SIG-M5 (cell line): Measurements from ENCODE around the gene CTXND1.
A peak's percentile ranks its signal among the peaks of the same experiment; 100 is the strongest.

Experiments used
- DNase-seq: peaks from one replicate; lab custom pipeline; 2025; lab: John Stamatoyannopoulos, UW

Gene CTXND1

GRCh38 chr15:80180986-80181385 lies 71.0 kb downstream of the CTXND1 start:
- no peak for DNase-seq

- no peak for DNase-seq
Observed at GRCh38 chr15:80180468-80180867, 71.5 kb downstream of the CTXND1 start.

GRCh38 chr15:80179935-80180334 lies 72.1 kb downstream of the CTXND1 start:
- no peak for DNase-seq

DNA sequence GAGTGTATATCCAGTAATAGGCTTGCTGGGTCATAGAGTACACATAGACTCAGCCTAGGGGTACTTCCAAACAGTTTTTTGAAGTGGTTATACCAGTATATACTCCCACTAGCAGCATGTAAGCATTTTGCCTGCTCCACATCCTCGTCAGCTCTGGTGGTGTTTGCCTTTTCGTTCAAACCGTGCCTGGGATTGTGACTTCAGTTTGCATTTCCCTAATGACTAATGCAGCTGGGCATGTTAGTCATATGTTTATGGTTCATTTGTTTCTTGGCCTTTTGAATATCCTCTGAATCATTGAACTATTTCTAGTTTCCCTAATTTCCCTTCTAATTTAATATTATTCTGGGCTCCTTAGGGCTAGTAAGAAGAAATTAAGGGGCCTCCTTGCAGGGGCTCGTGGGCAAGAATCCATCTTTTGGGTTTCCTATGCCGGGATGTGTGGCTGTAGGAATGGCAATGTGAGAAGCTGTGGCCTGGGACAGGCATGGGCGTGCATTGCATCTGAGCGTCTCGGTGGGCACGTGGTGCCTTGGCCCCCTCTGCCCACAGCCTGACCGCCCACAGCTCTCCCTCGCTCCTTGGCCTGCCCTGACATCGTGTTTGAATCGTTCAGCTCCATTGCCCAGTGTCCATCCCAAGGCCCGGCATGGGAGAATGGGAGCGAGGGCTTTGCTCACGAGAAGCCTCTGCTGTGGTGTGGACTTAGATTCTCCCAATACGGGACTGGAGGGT lies 72.8 kb downstream of the CTXND1 start:
- DNase-seq = no peak

GRCh38 chr15:80177156-80177555 lies 74.9 kb downstream of the CTXND1 start:
- no peak for DNase-seq

GRCh38 chr15:80176443-80176842 lies 75.6 kb downstream of the CTXND1 start:
- DNase-seq = no peak

- no peak for DNase-seq
Observed at GRCh38 chr15:80175436-80175835, 76.6 kb downstream of the CTXND1 start.

GRCh38 chr15:80174017-80174746 lies 77.8 kb downstream of the CTXND1 start:
- no peak for DNase-seq

GRCh38 chr15:80173022-80173759 lies 78.8 kb downstream of the CTXND1 start:
- DNase-seq = no peak

DNA sequence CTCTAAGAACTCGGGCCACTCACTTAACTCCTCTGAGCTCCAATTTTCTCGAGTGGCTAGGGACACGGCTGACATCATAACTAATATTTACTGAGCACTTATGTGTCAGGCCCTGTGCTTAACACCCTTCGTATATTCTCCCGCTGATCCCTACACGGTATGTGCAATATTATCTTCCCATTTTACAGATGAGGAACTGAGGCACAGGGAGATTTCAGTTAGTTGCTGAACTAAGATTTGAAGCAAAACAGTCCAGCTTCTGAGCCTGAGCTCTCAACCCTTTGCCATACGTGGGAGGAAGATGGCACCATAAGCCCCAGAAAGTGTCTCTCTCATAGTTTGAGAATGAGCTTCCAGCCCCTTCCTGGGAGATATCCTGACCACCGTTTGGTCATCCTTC lies 79.6 kb downstream of the CTXND1 start:
- no peak for DNase-seq

DNA sequence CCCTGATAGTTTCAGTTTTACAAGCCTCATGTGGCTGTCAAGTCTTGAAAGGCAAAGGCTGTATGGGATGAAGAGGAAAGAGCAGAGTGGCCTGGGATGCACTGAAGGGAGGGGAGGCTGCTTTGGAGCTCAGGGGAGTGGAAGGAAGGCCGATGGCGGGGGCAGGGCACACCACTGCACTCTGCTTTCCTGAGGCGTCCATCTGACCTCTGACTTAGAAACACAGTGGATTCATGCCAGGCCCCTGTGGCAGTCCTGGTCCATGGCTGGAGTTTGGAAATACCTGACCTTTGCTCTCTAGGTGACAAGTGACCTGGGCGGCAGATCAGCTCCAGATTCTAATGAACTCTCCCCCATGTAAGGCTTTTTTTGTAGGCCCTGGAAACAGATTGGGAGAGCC lies 80.2 kb downstream of the CTXND1 start:
- DNase-seq = no peak

DNA sequence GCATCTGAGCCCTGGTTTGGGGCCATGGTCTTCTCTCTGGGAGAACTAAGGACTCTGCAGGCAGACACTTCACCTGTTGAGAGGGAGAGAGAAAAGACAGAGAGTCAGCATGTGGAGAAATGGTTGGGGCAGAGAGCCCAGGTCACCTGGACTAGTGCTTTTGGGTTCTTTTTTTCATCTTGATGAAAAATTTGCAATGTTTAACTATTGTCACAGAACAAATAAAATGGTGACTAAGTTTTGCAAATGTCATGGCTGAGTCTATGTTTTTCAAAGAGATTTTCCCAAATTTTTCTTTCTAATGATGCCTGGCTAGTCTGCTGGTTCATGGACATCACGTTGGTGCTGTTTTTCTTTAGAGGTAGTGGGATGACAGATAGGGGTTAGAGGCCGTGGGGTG lies 81.4 kb downstream of the CTXND1 start:
- no peak for DNase-seq

GRCh38 chr15:80169768-80170357 lies 82.2 kb downstream of the CTXND1 start:
- no peak for DNase-seq

DNA sequence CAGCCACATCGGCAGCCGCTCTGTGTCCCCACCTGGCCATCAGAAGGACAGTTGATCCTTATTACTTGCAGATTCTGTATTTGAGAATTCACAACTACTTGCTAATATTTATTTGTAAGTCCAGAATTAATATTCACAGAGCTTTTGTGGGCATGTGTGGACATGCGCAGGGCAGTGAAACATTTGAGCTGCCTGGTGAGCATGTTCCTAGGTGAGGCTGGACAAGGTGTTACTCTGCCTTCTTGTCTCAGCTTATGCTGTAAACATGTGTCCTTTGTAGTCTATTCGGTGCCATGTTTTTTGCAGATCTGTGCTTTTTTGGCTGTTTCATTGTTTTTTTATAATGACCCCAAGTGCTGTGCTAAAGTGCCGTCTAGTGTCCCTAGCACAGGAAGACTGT lies 83.6 kb downstream of the CTXND1 start:
- DNase-seq = no peak

DNA sequence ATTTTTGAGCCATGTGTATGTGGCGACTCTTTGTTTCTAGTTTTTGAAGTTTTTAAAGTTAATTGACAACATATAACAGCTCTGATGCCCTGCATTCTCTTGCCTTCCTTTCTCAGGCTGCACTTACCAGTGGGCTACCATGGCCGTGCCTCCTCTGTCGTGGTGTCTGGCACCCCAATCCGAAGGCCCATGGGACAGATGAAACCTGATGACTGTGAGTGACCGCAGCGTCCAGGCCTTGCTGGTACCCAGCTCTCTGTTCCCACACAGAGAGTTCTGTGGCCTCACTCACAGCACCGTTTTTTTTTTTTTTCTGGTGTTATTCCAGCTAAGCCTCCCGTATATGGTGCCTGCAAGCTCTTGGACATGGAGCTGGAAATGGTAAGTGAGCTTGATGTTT lies 84.1 kb downstream of the CTXND1 start:
- DNase-seq = no peak

DNA sequence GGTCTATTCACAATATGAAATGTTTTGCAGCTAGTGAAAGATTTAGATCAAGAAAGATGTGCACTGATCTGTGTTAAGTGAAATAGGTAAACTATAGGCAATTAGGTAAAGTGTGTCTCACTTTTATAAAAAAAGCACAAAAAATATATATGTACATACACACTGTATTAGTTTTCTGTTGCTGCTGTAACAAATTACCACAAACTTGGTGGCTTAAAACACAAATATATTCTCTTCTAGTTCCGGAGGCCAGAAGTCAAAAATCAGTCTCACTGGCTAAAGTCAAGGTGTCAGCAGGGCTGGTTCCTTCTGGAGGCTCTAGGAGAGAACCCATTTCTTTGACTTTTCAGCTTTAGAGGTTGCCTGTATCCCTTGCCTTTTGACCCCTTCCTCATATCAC lies 88.1 kb downstream of the CTXND1 start:
- no peak for DNase-seq

DNA sequence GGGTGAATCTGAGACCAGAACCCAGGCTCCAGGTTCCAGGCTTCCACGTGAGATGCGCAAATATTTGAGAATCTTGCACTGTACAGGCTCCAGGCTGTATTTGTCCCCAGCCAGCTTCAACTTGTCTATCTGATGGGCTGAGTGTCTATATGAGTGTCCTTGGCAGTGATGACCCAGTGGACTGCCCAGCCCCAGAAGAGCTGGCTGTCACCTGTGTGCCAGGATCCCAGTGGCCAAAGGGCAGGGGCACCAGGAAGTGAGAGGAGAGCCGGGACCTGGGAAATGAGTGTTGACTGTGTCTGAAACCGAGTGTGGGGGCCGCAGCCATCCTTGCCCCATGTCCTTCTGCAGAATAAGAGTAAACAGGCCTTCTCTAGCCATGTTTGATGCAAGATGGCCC lies 88.8 kb downstream of the CTXND1 start:
- no peak for DNase-seq

DNA sequence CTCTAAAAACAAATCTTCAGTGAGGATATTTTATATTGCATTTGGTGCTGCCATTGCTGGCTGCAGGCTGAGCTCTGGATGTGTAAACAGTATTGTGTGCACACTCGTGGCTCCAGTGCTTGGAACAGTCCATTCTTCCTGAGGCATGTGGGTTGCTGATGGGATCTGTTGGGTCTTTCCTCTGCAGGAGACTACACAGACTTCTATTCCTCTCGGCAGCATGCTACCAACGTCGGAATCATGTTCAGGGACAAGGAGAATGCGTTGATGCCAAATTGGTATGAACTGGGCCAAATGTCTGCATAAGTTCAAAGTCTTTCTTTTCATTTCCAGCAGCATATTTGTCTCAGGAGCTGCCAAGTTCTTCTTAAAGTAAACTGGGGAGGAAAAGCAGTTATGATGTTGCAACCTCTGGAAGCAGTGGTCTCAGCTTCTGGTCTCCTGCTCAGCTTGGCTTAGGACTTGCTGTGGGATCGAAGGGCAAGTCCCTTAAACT lies 89.9 kb downstream of the CTXND1 start:
- DNase-seq = no peak

DNA sequence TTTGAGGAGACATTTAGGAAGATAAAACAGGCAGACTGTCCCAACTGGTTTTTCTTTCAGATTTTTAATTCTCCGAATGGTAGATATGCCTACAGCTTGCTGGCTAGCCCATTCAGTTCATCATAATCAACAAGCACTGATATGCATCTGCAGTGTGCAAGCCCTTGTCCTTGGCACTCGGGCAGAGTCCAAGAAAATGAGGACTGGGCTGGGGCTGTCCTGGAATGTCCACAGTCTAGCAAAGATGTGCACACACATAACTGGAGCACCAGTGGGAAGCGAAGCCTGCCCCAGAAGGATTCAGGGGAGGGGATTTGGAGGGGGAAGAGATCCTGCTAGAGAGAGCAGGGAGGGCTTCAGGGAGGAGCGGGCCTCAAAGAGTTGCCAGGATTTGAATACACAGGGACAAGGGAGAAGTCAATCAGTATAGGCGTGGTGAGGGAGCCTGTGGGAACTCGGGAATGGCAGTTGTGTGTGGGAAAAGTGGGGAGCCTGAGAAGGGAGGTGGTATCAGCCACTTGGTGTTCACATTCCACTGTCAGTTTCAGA lies 90.5 kb downstream of the CTXND1 start:
- no peak for DNase-seq

DNA sequence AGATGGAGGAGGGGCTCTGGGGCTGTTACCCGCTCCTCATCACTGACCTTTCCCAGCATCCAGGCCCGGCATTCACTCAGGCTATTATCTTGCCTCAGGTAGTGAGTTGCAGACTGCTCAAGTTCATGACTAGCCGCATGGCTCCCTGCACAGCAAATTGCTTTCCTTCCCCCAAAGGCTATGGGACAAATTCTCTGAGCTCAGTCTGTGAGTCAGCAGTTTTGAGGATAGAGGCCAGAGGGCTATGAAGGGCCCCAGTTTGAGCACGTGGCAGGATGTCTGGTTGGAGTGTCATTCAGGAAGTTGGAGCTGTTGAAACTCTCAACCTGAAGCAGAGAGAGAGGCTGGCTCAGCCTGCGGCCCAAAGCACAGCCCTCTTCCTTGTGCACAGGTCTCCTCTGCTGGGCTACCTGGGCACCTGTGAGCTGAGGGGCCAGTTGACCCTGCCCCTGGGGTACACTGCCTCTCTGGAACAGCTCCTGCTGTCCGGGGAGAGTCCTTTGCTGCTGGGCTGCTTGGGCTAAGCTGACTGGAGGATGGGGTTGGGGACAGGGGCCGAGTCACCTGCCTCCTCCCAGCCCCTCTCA lies 91.3 kb downstream of the CTXND1 start:
- peak; percentile 83 for DNase-seq

GRCh38 chr15:80159811-80160569 lies 92.0 kb downstream of the CTXND1 start:
- DNase-seq = no peak
